Measurements from ENCODE around the gene NOL9. TPM values are rescaled to one million over a fixed set of nuclear protein-coding genes. Genes with fewer than 3 reads are reported as not detected.

Gene NOL9
- total RNA-seq, 2 experiments from 2014 or later: 52.3 to 54.1 TPM

DNA sequence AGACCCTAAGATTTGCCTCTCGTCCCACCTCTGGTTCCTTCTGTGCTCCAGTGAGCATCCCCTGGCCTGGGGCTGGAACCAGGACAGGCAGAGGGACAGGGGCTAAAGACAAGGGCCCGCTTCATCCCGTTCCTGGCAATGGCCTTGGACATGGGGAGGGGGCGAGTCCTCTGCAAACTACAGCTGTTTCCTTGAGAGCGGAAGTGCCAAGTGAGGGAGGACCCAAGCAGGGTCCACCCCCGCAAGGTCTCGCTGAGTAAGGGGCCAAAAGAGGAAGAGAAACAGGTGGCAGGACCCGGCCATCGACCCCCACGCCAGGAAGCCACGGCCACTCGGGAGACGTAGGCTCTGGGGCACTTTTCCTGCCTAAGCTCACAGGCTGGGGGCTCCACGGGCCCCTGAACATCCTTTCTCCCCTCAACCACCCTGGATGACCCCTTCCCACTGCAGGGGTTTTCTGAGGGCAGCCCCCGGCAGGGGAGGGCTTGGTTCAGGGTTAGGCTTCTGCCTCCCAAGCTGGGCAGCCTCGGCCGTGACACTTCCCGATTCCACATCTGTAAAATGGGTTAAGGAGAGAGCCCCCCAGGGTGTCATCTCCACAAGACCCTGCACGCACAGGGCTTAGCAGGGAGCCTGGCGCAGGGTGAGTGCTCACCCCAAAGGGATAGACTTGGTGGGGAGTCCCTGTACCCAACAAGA is 44.9 kb downstream of the NOL9 start:
- H3K4me3 Mint-ChIP-seq: no peak overlapping the region
- no peak for TF ChIP-seq CTCF (IDR thresholded peaks at IDR 0.05)
- Histone ChIP-seq H3K4me3 (ENCODE audit: low read length) (no peak overlapping the region), H3K4me1 (ENCODE audit: insufficient read depth, low read length) (no peaks in the 10 kb centered on the region), H3K36me3 (ENCODE audit: insufficient read depth, low read length) (no peaks in the 10 kb centered on the region), H3K27me3 (ENCODE audit: control insufficient read depth in 1 of 2, insufficient read depth in 2 of 2, low read length in 2 of 2) (peaks cover 2 to 6% of the 10 kb centered on the region in 2 experiments), H3K27ac (ENCODE audit: low read depth in 1 of 2, low read length in 2 of 2) (no peak overlapping the region), H3K9me3 (ENCODE audit: control insufficient read depth in 1 of 2, insufficient read depth in 1 of 2, low read length in 2 of 2) (peaks cover 0 to 7% of the 10 kb centered on the region in 2 experiments)
- intact Hi-C loops (cut with DNase I, micrococcal nuclease): no loop called here
- DNase-seq: no peak
- ChIA-PET CTCF (no interaction called here), POLR2A (no interaction called here)
- no peak for ATAC-seq (ENCODE audit: poor library complexity)
- H3K36me3 Mint-ChIP-seq (ENCODE audit: low read depth): no peaks in the 10 kb centered on the region
- H3K27me3 Mint-ChIP-seq: peaks cover 3% of the 10 kb centered on the region
- H3K9me3 Mint-ChIP-seq: no peaks in the 10 kb centered on the region
- no peaks in the 10 kb centered on the region for H3K4me1 Mint-ChIP-seq (ENCODE audit: low read depth)
- H3K27ac Mint-ChIP-seq: no peak overlapping the region

DNA sequence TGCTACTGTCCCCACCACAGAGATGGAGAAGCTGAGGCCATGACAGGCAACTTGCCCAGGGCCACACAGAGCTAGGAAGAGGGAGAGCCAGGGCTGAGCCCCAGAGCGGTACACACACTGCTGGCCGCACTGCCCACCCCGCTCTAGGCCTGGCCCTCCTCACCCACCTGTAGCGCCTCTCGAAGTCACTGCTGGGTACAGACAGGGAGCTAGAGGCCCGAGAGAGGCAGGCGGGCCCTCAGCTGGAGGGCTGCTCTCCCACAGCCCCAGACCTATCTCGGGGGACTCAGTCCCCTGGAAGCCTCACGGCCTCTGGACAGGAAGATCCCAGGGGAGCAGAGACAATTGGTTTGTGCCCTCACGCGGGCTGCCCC is 45.5 kb downstream of the NOL9 start:
- Histone ChIP-seq H3K4me3 (ENCODE audit: low read length) (no peak overlapping the region), H3K27ac (ENCODE audit: low read depth in 1 of 2, low read length in 2 of 2) (no peak overlapping the region), H3K9me3 (ENCODE audit: control insufficient read depth in 1 of 2, insufficient read depth in 1 of 2, low read length in 2 of 2) (peaks cover 0 to 7% of the 10 kb centered on the region in 2 experiments), H3K4me1 (ENCODE audit: insufficient read depth, low read length) (no peaks in the 10 kb centered on the region), H3K36me3 (ENCODE audit: insufficient read depth, low read length) (no peaks in the 10 kb centered on the region), H3K27me3 (ENCODE audit: control insufficient read depth in 1 of 2, insufficient read depth in 2 of 2, low read length in 2 of 2) (peaks cover 2 to 6% of the 10 kb centered on the region in 2 experiments)
- DNase-seq (no peak), ATAC-seq (ENCODE audit: poor library complexity) (no peak)
- TF ChIP-seq CTCF (IDR thresholded peaks at IDR 0.05): no peak
- Mint-ChIP-seq H3K36me3 (ENCODE audit: low read depth) (no peaks in the 10 kb centered on the region), H3K27me3 (peaks cover 3% of the 10 kb centered on the region), H3K4me1 (ENCODE audit: low read depth) (no peaks in the 10 kb centered on the region), H3K27ac (no peak overlapping the region), H3K9me3 (no peaks in the 10 kb centered on the region), H3K4me3 (no peak overlapping the region)
- intact Hi-C loops (cut with DNase I, micrococcal nuclease): no loop called here
- POLR2A ChIA-PET: no interaction called here
- CTCF ChIA-PET: no interaction called here

DNA sequence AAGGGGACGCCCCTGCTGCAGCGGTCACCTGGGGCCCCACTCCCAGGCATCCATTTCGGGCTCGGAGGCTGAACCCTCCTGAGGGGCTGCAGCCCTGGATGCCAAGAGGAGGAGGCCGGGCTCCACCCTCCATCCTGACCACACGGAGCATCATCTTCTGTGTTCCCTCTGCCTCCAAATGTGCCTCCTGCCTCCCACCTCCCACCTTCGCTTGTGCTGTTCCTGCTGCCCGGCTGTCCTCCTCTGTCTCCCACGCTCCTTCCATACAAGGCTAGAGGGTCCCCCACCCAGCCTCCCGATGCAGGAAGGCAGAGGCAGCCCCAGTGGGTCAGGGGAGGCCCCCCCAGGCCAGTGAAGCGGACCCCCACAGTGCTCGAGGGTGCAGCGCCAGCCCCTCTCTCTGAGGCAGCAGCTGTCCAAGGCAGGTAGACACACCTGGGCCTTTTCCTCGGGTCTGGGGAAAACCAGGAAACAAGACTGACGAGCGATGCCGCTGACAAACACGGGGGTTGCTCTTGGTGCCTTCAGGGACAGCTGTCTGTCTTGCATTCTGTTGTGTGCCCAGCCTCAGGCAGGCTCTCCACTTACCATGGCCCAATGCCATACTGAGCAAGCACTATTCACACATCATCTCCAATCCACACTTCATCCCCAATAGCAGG is 46.0 kb downstream of the NOL9 start:
- H3K4me1 ChIP-seq (ENCODE audit: insufficient read depth, low read length): no peaks in the 10 kb centered on the region
- DNase-seq (no peak), ATAC-seq (ENCODE audit: poor library complexity) (no peak)
- H3K27ac Mint-ChIP-seq: no peak overlapping the region
- no peak overlapping the region for H3K27ac ChIP-seq (ENCODE audit: low read depth in 1 of 2, low read length in 2 of 2)
- no peaks in the 10 kb centered on the region for H3K36me3 Mint-ChIP-seq (ENCODE audit: low read depth)
- H3K27me3 Mint-ChIP-seq: peaks cover 3% of the 10 kb centered on the region
- H3K27me3 ChIP-seq (ENCODE audit: control insufficient read depth in 1 of 2, insufficient read depth in 2 of 2, low read length in 2 of 2): peaks cover 2 to 6% of the 10 kb centered on the region in 2 experiments
- no peaks in the 10 kb centered on the region for H3K36me3 ChIP-seq (ENCODE audit: insufficient read depth, low read length)
- CTCF ChIA-PET: no interaction called here
- no peaks in the 10 kb centered on the region for H3K4me1 Mint-ChIP-seq (ENCODE audit: low read depth)
- H3K4me3 ChIP-seq (ENCODE audit: low read length): no peak overlapping the region
- no peak for TF ChIP-seq CTCF (IDR thresholded peaks at IDR 0.05)
- no peaks in the 10 kb centered on the region for H3K9me3 Mint-ChIP-seq
- no peak overlapping the region for H3K4me3 Mint-ChIP-seq
- H3K9me3 ChIP-seq (ENCODE audit: control insufficient read depth in 1 of 2, insufficient read depth in 1 of 2, low read length in 2 of 2): peaks cover 0 to 7% of the 10 kb centered on the region in 2 experiments
- POLR2A ChIA-PET: no interaction called here
- intact Hi-C loops (cut with DNase I, micrococcal nuclease): no loop called here
